KMS-11 (cell line): ENCODE data around the gene CAPN14.

Source experiments
- H2AFZ ChIP-seq: fragments of 200-600 bp; sonication (generic); 2 replicates; pipeline ENCODE4 v1.6.1; 2016; ENCODE audit warnings: antibody characterized with exemption, mixed run types, low read depth
- H3K27ac ChIP-seq: fragments of 200-600 bp; sonication (generic); 2 replicates; pipeline ENCODE4 v1.6.1; 2016; ENCODE audit warnings: mild to moderate bottlenecking, mixed run types
- H3K27me3 ChIP-seq: fragments of 200-600 bp; sonication (generic); 2 replicates; pipeline ENCODE4 v1.6.1; 2017; ENCODE audit warnings: mild to moderate bottlenecking, low read depth, mixed run types, moderate library complexity; ENCODE audit not compliant: insufficient read depth
- H3K36me3 ChIP-seq: fragments of 200-600 bp; sonication (generic); 2 replicates; pipeline ENCODE4 v1.6.1; 2017; ENCODE audit warnings: mild to moderate bottlenecking, mixed run types; ENCODE audit not compliant: insufficient read depth
- H3K4me1 ChIP-seq: fragments of 200-600 bp; sonication (generic); 2 replicates; pipeline ENCODE4 v1.6.1; 2016; ENCODE audit warnings: mild to moderate bottlenecking, low read depth, mixed run types; ENCODE audit not compliant: poor library complexity, severe bottlenecking
- H3K4me2 ChIP-seq: fragments of 200-600 bp; sonication (generic); 2 replicates; pipeline ENCODE4 v1.7.0; 2016; ENCODE audit warnings: mild to moderate bottlenecking, mixed run types
- H3K4me3 ChIP-seq: fragments of 200-600 bp; sonication (generic); IDR thresholded peaks from 2 replicates; pipeline ENCODE4 v1.6.1; 2017; ENCODE audit warnings: low read depth, low read length, mixed read lengths; ENCODE audit not compliant: insufficient read depth
- H3K79me2 ChIP-seq: fragments of 200-600 bp; sonication (generic); 2 replicates; pipeline ENCODE4 v1.6.1; 2016; ENCODE audit warnings: low read depth, mixed run types; ENCODE audit not compliant: insufficient read depth
- H3K9ac ChIP-seq: fragments of 200-600 bp; sonication (generic); 2 replicates; pipeline ENCODE4 v1.6.1; 2016; ENCODE audit warnings: mild to moderate bottlenecking, mixed run types
- H4K20me1 ChIP-seq: fragments of 200-600 bp; sonication (generic); 2 replicates; pipeline ENCODE4 v1.6.1; 2016; ENCODE audit warnings: mild to moderate bottlenecking, mixed run types; ENCODE audit not compliant: insufficient read depth
- TF ChIP-seq, protein P1 (sequence below): fragments of 200-600 bp; sonication (generic); conservative IDR thresholded peaks from 2 replicates; pipeline ENCODE4 v1.6.1; 2017; ENCODE audit warnings: low read depth, mild to moderate bottlenecking, antibody characterized with exemption, low read length, moderate library complexity, mixed read lengths

The CAPN14 gene

DNA sequence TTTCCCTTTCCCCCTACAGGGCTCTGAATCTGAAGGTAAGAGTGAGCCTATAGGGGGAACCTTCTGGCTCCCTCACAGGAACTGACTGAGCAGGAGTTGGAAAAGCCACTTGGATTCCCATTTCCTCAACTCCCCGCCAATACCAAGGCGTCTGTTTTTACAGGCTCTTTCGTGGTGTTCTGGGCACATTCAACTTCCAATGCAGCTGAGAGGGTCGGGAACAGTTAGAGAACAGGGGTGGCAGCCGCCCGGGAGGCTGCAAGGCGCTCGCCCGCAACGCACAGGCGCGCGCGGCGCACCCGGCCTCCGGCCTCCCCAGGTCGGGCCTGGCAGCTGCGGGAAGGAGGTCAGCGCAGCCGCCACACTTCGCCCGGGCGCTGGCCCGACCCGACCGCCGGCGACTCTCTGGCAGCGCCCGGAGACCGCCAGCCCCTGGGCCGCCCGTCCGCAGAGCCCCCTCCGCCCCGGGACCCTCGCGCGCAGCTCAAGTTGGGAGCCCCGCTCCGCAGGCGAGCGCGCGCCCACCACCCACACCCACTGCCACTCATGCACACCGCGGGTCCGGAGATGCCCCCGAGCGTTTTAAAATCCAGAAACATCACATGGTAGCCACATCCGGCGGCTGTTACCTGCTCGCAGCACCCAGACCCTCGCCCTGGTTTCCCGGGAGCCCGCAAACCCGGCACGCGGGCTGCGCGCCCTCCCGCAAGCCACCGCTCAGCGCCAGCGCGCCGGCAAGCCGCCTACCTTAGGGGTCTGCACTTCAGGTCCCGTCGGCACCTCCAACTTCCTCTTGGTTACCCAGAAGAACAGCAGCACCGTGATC, 79.9 kb downstream of the CAPN14 start:
- Histone ChIP-seq H2AFZ (peak overlapping the region; percentile 97), H3K4me2 (peak overlapping the region; percentile 89), H4K20me1 (no peaks in the 10 kb centered on the region), H3K4me3 (peak overlapping the region; percentile 47), H3K36me3 (no peaks in the 10 kb centered on the region), H3K27me3 (no peaks in the 10 kb centered on the region), H3K79me2 (peaks cover 35% of the 10 kb centered on the region; the same call in 1 of the 2 replicates), H3K4me1 (peaks cover 10% of the 10 kb centered on the region), H3K9ac (peak overlapping the region; percentile 96), H3K27ac (peak overlapping the region; percentile 69)
- TF ChIP-seq, protein P1, sequence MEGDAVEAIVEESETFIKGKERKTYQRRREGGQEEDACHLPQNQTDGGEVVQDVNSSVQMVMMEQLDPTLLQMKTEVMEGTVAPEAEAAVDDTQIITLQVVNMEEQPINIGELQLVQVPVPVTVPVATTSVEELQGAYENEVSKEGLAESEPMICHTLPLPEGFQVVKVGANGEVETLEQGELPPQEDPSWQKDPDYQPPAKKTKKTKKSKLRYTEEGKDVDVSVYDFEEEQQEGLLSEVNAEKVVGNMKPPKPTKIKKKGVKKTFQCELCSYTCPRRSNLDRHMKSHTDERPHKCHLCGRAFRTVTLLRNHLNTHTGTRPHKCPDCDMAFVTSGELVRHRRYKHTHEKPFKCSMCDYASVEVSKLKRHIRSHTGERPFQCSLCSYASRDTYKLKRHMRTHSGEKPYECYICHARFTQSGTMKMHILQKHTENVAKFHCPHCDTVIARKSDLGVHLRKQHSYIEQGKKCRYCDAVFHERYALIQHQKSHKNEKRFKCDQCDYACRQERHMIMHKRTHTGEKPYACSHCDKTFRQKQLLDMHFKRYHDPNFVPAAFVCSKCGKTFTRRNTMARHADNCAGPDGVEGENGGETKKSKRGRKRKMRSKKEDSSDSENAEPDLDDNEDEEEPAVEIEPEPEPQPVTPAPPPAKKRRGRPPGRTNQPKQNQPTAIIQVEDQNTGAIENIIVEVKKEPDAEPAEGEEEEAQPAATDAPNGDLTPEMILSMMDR: no peak

- peak overlapping the region; percentile 89 for H3K4me2 ChIP-seq
- no peaks in the 10 kb centered on the region for H3K27me3 ChIP-seq
- TF ChIP-seq, protein P1: no peak
- no peak overlapping the region for H3K4me3 ChIP-seq
- peak overlapping the region; percentile 97; the same call in 1 of the 2 replicates for H2AFZ ChIP-seq
- no peak overlapping the region for H3K27ac ChIP-seq
- H3K36me3 ChIP-seq: no peaks in the 10 kb centered on the region
- no peaks in the 10 kb centered on the region for H4K20me1 ChIP-seq
- peaks cover 10% of the 10 kb centered on the region for H3K4me1 ChIP-seq
- H3K9ac ChIP-seq: peak overlapping the region; percentile 96; the same call in 1 of the 2 replicates
- peaks cover 35% of the 10 kb centered on the region; the same call in 1 of the 2 replicates for H3K79me2 ChIP-seq
These were observed 80.6 kb downstream of the CAPN14 start for GRCh38 chr2:31136732-31137131.

DNA sequence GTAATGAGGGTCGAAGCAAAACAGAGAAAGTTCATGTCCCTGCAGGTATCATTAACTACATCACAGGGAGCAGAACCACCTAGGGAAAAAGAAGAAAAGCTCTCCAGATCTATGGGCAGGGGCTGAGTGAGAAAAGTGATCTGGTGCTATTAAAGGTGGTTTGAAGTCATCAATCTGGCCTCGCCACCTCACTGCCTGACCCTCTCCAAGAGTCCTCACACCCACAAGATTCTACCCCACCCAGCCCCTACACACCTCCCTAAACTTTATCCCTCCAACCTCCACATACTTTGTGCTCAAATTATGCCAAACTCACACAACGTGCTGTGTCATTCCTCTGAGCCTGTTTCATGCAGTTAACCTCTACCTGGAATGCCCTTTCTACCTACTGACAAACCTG, 81.3 kb downstream of the CAPN14 start:
- no peaks in the 10 kb centered on the region for H3K36me3 ChIP-seq
- no peak overlapping the region for H3K9ac ChIP-seq
- H2AFZ ChIP-seq: no peak overlapping the region
- H3K27me3 ChIP-seq: no peaks in the 10 kb centered on the region
- TF ChIP-seq, protein P1: no peak
- H3K4me1 ChIP-seq: peaks cover 10% of the 10 kb centered on the region
- H4K20me1 ChIP-seq: no peaks in the 10 kb centered on the region
- no peak overlapping the region for H3K27ac ChIP-seq
- H3K4me2 ChIP-seq: peak overlapping the region; percentile 89; the same call in 1 of the 2 replicates
- no peak overlapping the region for H3K4me3 ChIP-seq
- peaks cover 35% of the 10 kb centered on the region; the same call in 1 of the 2 replicates for H3K79me2 ChIP-seq

DNA sequence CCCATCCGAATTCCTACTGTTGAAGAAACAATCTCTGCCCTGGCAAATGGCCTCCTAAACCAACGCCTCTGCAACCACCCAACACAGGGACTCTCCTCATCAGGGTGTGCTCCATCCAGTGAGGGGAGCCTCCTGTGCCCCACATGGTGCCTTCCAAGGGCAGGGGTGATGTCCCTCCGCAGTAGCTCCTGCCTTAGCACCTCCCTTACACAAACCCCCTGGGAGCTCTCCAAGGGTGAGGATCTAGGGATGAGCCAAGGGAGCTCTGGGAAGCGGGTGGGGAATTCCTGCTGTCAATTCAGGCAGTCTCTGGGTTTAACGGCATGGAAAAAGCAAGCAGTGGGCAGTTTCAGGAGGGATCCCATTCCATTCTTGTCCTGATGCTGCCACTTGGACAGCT, 82.8 kb downstream of the CAPN14 start:
- Histone ChIP-seq H3K27ac (no peak overlapping the region), H3K79me2 (peaks cover 35% of the 10 kb centered on the region; the same call in 1 of the 2 replicates), H3K4me3 (no peak overlapping the region), H3K4me2 (no peak overlapping the region), H3K27me3 (no peaks in the 10 kb centered on the region), H2AFZ (no peak overlapping the region), H3K4me1 (peaks cover 10% of the 10 kb centered on the region), H3K36me3 (no peaks in the 10 kb centered on the region), H3K9ac (no peak overlapping the region), H4K20me1 (no peaks in the 10 kb centered on the region)
- TF ChIP-seq, protein P1: no peak
